ENCODE measurements around the gene MRTFB. TPM values are rescaled to one million over a fixed set of nuclear protein-coding genes. Genes with fewer than 3 reads are reported as not detected.
A peak's percentile ranks its signal among the peaks of the same experiment; 100 is the strongest.

The MRTFB gene
- total and polyA plus RNA-seq, 2 donors (not counting 3 experiments of a cell fraction or from before 2014, with no cell fraction given), result 19.6 to 49.5 TPM

DNA sequence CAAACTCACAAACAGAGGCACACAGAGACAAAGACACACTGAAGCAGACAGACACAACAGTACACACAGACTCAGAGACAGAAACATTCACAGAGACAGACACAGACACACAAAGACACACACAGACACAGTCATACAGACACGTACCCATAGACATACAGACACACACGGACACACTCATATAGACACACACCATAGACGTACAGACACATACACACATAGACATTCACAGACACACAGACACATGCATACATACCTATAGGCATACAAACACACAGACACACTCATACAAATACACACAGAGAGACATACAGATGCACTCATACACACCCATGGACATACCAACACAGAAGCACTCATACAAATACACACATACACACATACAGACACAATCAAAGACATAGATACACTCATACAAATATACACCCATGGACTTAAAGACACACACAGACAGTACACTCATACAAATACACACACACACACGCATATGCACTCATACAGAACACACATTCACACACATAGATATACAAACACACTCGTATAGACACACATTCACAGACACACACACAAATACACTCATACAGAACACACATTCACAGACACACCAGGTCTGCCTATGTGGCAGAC, 19.9 kb upstream of the MRTFB start:
- Histone ChIP-seq H3K9ac (replicated peaks; ENCODE audit: extremely low read depth, insufficient read depth, low read length) (peak overlapping the region; percentile 72), H3K4me3 (replicated peaks in 1 of 3; ENCODE audit: insufficient read depth in 1 of 3, low read depth in 1 of 3, low read length in 3 of 3) (no peak overlapping the region), H3K4me1 (ENCODE audit: control insufficient read depth, extremely low read depth, insufficient read depth, low read length) (peaks cover 20% of the 10 kb centered on the region), H3K27me3 (ENCODE audit: control insufficient read depth in 2 of 2, insufficient read depth in 2 of 2, low read length in 2 of 2) (no peaks in the 10 kb centered on the region), H3K79me2 (ENCODE audit: control insufficient read depth, insufficient read depth, low read length) (no peaks in the 10 kb centered on the region), H4K20me1 (replicated peaks; ENCODE audit: control insufficient read depth, extremely low read depth, insufficient read depth, low read length) (no peaks in the 10 kb centered on the region), H3K4me2 (ENCODE audit: insufficient read depth, low read length) (peak overlapping the region; percentile 60), H2AFZ (ENCODE audit: low read depth, low read length) (peak overlapping the region; percentile 68), H3K9me1 (replicated peaks; ENCODE audit: control insufficient read depth, extremely low read depth, insufficient read depth, low read length) (no peaks in the 10 kb centered on the region), H3K27ac (ENCODE audit: insufficient read depth, low read depth, low read length) (peak overlapping the region; percentile 84), H3K9me3 (replicated peaks; ENCODE audit: control insufficient read depth, insufficient read depth, low read length) (no peaks in the 10 kb centered on the region), H3K36me3 (ENCODE audit: control insufficient read depth in 2 of 2, extremely low read depth in 1 of 2, insufficient read depth in 2 of 2, low read length in 2 of 2) (no peaks in the 10 kb centered on the region)
- no peak for FAIRE-seq
- dilution Hi-C loops (cut with MboI; ENCODE audit: extremely low pct_ligation_motif_present, low sequenced_read_pairs), result no loop called here
- POLR2A ChIA-PET, result no interaction called here
- TSS peak; percentile 96 for BruUV-seq (replicated peaks)
- CTCF ChIA-PET, result interaction anchor here (1.1 to 2.4 kb wide), 3 partner anchors 9 to 128 kb away, joined by 3 to 11 read pairs (median 3); no protein-coding TSS in a partner anchor
- no peak for DNase-seq (ENCODE audit: low read depth, low spot score)
- intact Hi-C loops (cut with micrococcal nuclease), result loop anchor here (2.0 kb wide), 1 partner anchor 34 kb away; no protein-coding TSS in a partner anchor
- TF ChIP-seq MYC (IDR thresholded peaks at IDR 0.05; ENCODE audit: low read depth, low read length), result no peak
- no peak for TF ChIP-seq CTCF (IDR thresholded peaks at IDR 0.05; ENCODE audit: extremely low read depth in 1 of 2, insufficient read depth in 1 of 2, low read depth in 1 of 2, low read length in 2 of 2)
- no peak for TF ChIP-seq FOS (IDR thresholded peaks at IDR 0.05; ENCODE audit: borderline replicate concordance, insufficient read depth, low read length)
- no peak for TF ChIP-seq JUN (IDR thresholded peaks at IDR 0.05; ENCODE audit: borderline replicate concordance, insufficient read depth, insufficient read length, low read depth)
- no peak for TF ChIP-seq POLR2A (IDR thresholded peaks at IDR 0.05; ENCODE audit: low read depth, low read length)
- TF ChIP-seq EZH2 (IDR thresholded peaks at IDR 0.05; ENCODE audit: borderline replicate concordance, low read depth, low read length, severe bottlenecking), result no peak
- TF ChIP-seq GATA2 (IDR thresholded peaks at IDR 0.05; ENCODE audit: insufficient read depth, insufficient read length, low read depth, low read length), result no peak
- TF ChIP-seq MAX (IDR thresholded peaks at IDR 0.05; ENCODE audit: insufficient read depth, insufficient read length), result no peak
- no peak for TF ChIP-seq POLR2AphosphoS5 (IDR thresholded peaks at IDR 0.05; ENCODE audit: insufficient read depth, low read depth, low read length)

Measured in endothelial cell of umbilical vein (primary cell).